Spinal cord (tissue), 10 donors: ENCODE data around the gene NDOR1. TPM values are rescaled to one million over a fixed set of nuclear protein-coding genes. Genes with fewer than 3 reads are reported as not detected.

ENCODE experiments used
- DNase-seq, 6 donors: peaks; one replicate each; pipeline versions ENCODE4 v3.0.0 to v3.0.0-alpha.2; 2013 to 2015; ENCODE audit warnings: low spot score in 6 of 6, low read depth in 4 of 6
- H3K27ac ChIP-seq: one replicate; pipeline ENCODE4 v1.5.1; 2013; ENCODE audit warnings: low read depth, low read length, control low read depth
- H3K27me3 ChIP-seq: one replicate; pipeline ENCODE4 v1.6.1; 2013; ENCODE audit warnings: low read length; ENCODE audit not compliant: control insufficient read depth, insufficient read depth
- H3K36me3 ChIP-seq: one replicate; pipeline ENCODE4 v1.6.1; 2013; ENCODE audit warnings: low read length; ENCODE audit not compliant: control insufficient read depth, insufficient read depth
- H3K4me1 ChIP-seq: one replicate; pipeline ENCODE4 v1.6.1; 2013; ENCODE audit warnings: low read length; ENCODE audit not compliant: control insufficient read depth, insufficient read depth
- H3K4me3 ChIP-seq: one replicate; pipeline ENCODE4 v1.5.1; 2013; ENCODE audit warnings: low read depth, low read length, control low read depth
- H3K9me3 ChIP-seq: one replicate; pipeline ENCODE4 v1.6.1; 2013; ENCODE audit warnings: low read length; ENCODE audit not compliant: control insufficient read depth, insufficient read depth
- WGBS: methylation state at CpG from one replicate; pipeline ENCODE4 v1.1.5; 2013; ENCODE audit warnings: missing lambda C conversion rate; ENCODE audit not compliant: insufficient coverage; 5-methylcytosine and 5-hydroxymethylcytosine counted together
- polyA plus RNA-seq, 2 donors: library from polyadenylated mRNA; unstranded; fragments of 120-200 nt; gene quantifications; one replicate each; pipeline ENCODE4 v1.2.1, GENCODE V29; 2013; ENCODE audit not compliant: insufficient read length in 2 of 2
- total RNA-seq, 2 donors: library from RNA; depleted of rRNA in 1 of 2; stranded (reverse); fragments of 120-200 nt in 1 of 2; fragments of >200 nt in 1 of 2; gene quantifications; one replicate each; pipeline versions ENCODE4 v1.2.3 to v1.2.4, GENCODE V29; 2013 to 2014
- donor health status: healthy.

The NDOR1 gene
- total and polyA plus RNA-seq, 4 donors, result 3.2 to 23.8 (median 12.3) TPM

DNA sequence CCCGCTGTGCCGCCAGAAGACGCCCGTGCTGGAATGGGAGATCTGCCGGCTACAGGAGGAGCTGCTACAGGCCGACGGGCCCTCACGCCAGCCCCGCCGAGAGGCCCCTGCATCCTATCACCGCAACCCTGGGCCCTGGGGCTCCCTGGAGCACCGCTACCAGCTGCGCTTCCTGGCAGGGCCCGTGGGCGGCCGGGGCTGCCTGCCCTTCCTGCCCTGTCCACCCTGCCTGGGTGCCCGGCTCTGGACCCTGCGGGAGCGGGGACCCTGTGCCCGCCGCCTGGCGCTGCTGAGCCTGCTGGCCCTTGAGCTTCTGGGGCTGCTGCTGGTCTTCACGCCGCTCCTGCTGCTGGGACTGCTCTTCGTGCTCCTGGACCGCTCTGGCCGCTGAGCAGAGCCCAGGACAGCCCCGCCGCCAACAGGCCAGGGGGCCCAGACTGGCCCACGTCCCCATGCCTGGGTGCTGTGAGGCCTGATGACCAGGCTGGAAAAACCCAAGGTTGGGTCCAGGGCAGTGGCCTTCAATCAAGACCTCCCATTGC lies 12.8 kb downstream of the NDOR1 start:
- Histone ChIP-seq H3K9me3 (no peaks in the 10 kb centered on the region), H3K4me3 (no peak overlapping the region), H3K36me3 (peaks cover 77% of the 10 kb centered on the region), H3K27ac (no peak overlapping the region), H3K4me1 (peaks cover 26% of the 10 kb centered on the region), H3K27me3 (no peaks in the 10 kb centered on the region)
- no peak for DNase-seq
- 96% methylated on average over 30 of the region's 30 CpGs for WGBS

DNA sequence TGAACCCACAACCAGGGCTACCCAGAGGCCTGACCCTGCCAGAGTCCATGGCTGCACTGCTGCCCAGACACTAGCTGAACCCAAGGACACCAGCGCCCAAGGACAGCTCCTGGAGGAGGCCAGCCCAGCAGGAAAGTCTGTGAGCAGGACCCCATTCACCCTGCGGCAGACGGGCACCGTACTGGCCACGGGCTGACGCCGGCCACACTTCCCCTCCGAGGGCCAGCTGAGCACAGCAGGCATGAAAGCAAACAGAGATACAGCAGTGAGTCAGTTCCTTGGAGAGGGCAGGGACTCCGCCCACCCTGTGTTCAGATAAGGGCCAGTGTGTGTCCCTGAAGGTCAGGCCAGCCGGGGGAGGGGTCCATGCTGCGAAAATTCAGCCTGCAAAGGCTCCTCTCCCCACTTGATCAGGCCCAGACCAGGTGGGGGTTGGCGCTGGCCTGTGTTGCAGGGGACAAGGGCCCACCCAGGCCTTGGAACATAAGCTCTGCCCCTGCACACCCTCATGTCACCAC lies 13.3 kb downstream of the NDOR1 start:
- Histone ChIP-seq H3K9me3 (no peaks in the 10 kb centered on the region), H3K4me1 (peaks cover 29% of the 10 kb centered on the region), H3K27ac (no peak overlapping the region), H3K27me3 (no peaks in the 10 kb centered on the region), H3K4me3 (no peak overlapping the region), H3K36me3 (peaks cover 72% of the 10 kb centered on the region)
- no peak for DNase-seq
- 87% methylated on average over 12 of the region's 12 CpGs for WGBS

DNA sequence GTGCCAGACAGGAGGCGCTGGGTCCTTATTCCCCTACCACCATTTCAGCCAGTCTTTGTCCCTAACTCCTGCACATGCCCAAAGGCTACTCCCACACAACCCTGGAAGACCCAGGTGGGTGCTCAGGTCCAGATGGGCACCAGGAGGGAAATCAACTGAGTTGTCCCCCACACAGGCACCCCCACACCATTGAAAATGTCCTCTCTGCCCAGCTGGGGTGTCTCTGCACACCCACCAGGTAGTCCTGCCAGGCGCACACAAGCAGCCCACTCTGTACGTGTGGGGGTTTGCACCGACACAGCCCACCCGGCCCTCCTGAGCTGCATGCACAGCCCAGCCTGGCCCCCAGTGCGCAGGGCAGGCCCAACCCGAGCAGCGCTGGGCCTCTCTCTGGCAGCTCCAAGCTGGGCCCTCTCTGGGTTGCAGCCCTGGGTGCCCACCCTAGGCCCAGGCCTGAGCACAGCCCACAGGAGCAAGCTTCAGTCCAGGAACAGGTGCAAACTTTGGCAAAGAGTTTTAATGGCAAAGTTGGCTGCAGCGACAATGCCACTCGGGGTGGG lies 14.3 kb downstream of the NDOR1 start:
- DNase-seq, result no peak
- Histone ChIP-seq H3K4me1 (peaks cover 34% of the 10 kb centered on the region), H3K27ac (no peak overlapping the region), H3K4me3 (no peak overlapping the region), H3K27me3 (no peaks in the 10 kb centered on the region), H3K36me3 (peaks cover 61% of the 10 kb centered on the region), H3K9me3 (no peaks in the 10 kb centered on the region)
- WGBS, result 94% methylated on average over 10 of the region's 10 CpGs

DNA sequence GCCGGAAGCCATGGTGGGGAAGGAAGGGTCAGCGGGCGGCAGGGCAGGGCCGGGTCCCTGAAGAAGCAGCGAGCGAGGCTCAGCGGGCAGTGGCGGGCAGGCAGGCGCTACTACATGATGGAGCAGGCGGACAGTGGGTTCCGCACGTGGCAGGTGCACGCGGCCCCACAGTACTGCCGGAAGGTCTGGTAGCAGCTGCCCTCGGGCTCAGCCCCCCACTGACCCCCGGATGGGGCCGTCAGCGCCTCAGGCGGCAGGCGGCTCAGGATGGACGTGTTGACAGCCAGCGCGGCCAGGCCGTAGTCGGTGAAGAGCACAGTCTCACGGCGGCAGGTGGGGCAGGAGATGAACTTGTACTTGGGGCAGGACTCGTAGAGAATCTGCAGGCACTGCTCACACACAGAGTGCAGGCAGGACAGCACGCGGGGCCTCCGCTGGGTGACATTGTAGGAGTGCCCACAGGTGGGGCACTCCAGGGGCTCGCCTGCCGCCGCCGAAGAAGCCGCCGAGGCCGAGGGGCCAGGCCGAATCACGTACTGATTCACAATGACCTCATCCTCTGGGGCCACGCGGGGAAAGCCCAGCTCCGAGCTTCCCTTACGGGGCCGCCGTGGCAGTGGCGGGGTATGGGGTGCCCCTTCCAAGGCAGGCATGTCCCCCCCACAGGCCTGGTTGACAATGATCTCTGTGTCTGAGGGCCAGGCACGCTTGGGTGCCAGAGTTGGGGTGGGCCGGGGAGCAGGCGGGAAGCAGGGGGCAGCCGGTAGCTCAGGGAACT lies 15.0 kb downstream of the NDOR1 start:
- Histone ChIP-seq H3K27me3 (no peaks in the 10 kb centered on the region), H3K36me3 (peaks cover 55% of the 10 kb centered on the region), H3K4me1 (peaks cover 36% of the 10 kb centered on the region), H3K9me3 (no peaks in the 10 kb centered on the region), H3K4me3 (no peak overlapping the region), H3K27ac (no peak overlapping the region)
- DNase-seq, result no peak
- 88% methylated on average over 51 of the region's 52 CpGs for WGBS

DNA sequence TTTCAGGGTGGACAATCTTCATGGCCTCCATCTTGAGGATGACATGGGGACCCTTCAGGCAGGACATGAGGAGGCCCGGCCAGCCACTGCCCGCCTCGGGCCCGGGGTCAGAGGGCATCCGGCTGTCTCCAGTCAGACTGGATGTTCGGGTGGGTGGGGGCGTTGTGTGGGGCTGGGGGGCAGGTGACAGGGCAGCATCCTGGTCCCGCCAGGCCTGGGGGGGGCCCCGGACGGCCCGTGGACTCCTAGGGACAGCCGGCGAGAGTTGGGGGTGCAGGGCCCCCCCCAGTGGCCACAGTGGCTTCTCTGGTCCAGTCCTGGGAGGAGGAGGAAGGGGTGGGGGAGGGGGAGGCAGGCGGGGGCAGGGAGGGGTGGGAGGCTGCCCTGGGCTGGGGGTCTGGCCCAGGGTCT lies 15.6 kb downstream of the NDOR1 start:
- Histone ChIP-seq H3K4me3 (no peak overlapping the region), H3K36me3 (peaks cover 49% of the 10 kb centered on the region), H3K9me3 (no peaks in the 10 kb centered on the region), H3K27ac (no peak overlapping the region), H3K27me3 (no peaks in the 10 kb centered on the region), H3K4me1 (peaks cover 36% of the 10 kb centered on the region)
- no peak for DNase-seq
- no CpG with 5 or more reads among the region's 14 CpGs for WGBS

DNA sequence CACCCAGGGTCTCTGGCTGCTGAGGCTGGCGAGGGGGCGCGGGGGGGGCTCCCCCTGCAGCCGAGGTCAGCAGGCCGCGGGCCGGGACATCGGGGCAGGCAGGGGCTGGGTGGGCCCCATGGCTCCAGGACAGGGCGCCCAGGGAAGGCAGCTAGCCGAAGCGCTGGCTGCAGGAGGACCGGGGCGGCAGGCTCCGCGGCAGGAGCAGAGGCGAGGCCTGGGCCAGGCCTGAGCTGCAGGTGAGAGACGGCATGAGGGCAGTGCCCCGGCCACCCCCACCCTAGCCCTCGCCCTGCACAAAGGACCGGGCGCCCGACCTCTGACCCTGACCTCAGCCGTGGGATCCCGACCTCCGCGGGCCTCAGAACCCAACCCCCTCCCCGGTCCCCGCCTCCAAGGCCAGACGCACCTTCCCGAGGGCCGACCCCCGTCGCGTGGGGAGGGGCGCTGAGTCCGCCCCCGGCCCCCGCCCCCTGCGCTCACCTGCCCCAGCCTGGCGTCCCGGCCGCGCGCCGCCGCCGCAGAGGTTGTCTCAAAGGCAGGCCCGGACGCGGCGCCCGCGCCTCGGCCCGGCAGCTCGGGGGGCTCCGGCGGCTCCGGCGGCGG lies 16.1 kb downstream of the NDOR1 start:
- WGBS, result 3% methylated on average over 61 of the region's 61 CpGs
- DNase-seq, result peak in 2 of 6 donors; percentile 30 to 37

DNA sequence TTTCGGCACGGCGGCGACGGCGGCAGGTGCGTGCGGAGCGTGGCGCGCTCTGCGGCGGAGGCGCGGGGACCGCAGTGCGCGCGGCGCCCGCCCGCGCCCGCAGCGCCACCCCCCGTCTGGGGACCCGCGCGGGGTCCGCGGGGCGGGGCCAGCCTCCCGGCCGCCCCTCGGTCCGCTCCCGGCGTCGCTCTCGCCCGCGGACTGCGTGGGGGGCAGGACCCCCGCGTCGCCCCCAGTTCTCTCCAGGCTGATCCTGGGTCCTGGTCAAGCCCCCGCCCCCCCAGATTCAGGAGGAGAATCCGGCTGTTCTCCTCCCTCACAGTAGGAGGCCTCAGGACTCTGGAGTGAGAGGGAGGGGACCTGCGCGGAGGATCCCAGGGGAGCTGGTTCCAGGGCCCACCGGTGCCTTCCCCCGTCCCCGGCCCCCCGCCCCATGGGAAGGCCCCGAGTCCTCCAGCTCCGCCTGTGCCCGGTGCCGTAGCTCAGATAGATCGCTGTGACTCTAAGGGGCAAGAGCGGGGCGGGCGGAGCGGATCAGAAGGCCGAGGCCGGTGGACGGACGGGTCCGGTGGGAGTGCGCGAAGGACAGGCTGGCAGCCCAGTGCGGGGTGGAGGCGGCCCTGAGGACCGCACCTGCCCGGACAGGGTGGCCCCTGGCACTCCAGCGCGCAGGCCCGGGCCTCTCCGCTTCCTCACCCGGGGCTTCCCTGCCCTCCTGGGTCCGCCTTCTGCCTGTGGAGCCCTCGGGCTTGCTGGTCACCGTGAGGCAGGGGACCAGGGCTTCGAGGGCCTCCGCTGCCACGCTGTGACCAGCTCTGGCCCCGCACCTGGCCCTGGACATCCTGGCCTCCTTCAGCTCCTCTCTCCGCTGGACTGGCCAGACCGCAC lies 16.9 kb downstream of the NDOR1 start, which contains the start of gene RNF208:
RNF208 (minus strand) TSS at position 51 of the 888 bp plus-strand sequence. CDS start 1,028 bp downstream, outside the sequence.
- DNase-seq, result peak in 2 of 6 donors; percentile 70
- peak within 1 kb of the TSS; percentile 60 for H3K4me3 ChIP-seq
- no peaks in the 10 kb centered on the region for H3K9me3 ChIP-seq
- peaks cover 35% of the 10 kb centered on the region for H3K36me3 ChIP-seq
- 3% methylated on average over 86 of the region's 88 CpGs for WGBS
- H3K27ac ChIP-seq, result peak within 1 kb of the TSS; percentile 75
- no peaks in the 10 kb centered on the region for H3K27me3 ChIP-seq
- peaks cover 40% of the 10 kb centered on the region for H3K4me1 ChIP-seq

More for the DNA sequence above, 16.1 kb downstream of the NDOR1 start:
- Histone ChIP-seq H3K27ac (no peak overlapping the region), H3K9me3 (no peaks in the 10 kb centered on the region), H3K36me3 (peaks cover 44% of the 10 kb centered on the region), H3K4me3 (peak overlapping the region; percentile 24), H3K4me1 (peaks cover 36% of the 10 kb centered on the region), H3K27me3 (no peaks in the 10 kb centered on the region)

DNA sequence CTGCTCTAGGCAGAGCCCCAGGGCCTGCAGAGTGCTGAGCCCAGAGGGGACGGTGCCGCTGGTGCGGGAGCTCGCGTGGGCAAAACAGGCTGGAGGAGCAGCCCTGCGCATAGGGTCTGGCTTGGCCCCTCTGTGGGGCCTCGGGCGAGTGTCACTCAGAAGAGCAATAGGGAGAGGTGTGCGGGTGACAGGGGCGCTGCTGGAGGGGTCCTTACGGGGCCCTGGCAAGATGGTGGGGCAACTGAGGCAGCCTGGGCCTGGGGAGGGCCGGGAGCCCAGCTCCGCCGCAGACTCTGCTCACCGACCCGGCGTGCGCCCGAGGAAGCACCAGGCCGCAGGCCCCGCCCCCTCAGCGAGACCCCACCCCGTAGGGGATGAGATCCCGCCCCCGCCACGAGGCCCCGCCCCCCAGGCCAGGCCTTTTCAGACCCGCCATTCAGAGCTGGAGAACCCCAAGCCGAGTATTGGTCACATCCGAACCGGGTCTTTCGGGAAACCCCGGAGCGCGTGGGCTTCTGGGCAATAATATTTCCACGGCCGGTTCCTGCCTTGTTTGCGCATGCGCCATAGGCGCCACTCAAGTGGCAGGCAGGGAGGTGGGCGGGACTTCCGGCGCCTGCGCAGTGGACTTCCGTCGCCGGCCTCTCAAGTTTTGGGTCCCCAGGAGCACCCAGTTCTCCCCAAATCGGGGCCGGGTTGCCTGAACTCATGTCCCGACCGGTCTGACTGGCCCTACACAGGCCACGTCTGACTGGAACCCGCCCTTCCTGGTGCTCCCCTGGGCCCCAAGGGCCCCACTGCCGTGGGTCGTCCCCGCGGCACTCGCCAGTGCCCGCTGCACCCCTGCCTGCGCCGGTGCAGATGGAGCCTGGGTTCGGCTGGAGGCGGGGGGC lies 17.8 kb downstream of the NDOR1 start:
- Histone ChIP-seq H3K27me3 (no peaks in the 10 kb centered on the region), H3K27ac (peak overlapping the region; percentile 75), H3K4me1 (peaks cover 43% of the 10 kb centered on the region), H3K4me3 (peak overlapping the region; percentile 60), H3K36me3 (peaks cover 27% of the 10 kb centered on the region), H3K9me3 (no peaks in the 10 kb centered on the region)
- DNase-seq, result peak; percentile 88 to 100 (median 96)
- WGBS, result under 1% methylated on average over 63 of the region's 63 CpGs
